Kidney epithelial cell (primary cell): ENCODE measurements around the gene CREG1. TPM values are rescaled to one million over a fixed set of nuclear protein-coding genes. Genes with fewer than 3 reads are reported as not detected.

ENCODE experiments used
- DNase-seq: peaks from one replicate; pipeline ENCODE4 v3.0.0-alpha.2; 2010; ENCODE audit warnings: low read depth
- H3K27me3 ChIP-seq: 2 replicates; pipeline ENCODE4 v1.6.0; 2011; ENCODE audit warnings: low read length; ENCODE audit not compliant: control insufficient read depth, insufficient read depth
- H3K36me3 ChIP-seq: 2 replicates; pipeline ENCODE4 v1.5.1; 2011; ENCODE audit warnings: low read length; ENCODE audit not compliant: control insufficient read depth, insufficient read depth
- H3K4me3 ChIP-seq: 2 replicates; pipeline ENCODE4 v1.5.1; 2011; ENCODE audit warnings: low read depth, mild to moderate bottlenecking, control low read depth, low read length
- CTCF ChIP-seq: IDR thresholded peaks from 2 replicates; pipeline ENCODE4 v1.5.1; 2011; ENCODE audit warnings: mild to moderate bottlenecking, moderate library complexity, low read length, control low read depth, inconsistent platforms; ENCODE audit not compliant: insufficient read depth, poor library complexity, severe bottlenecking
- total RNA-seq: library from RNA; depleted of rRNA; stranded (reverse); fragments of >200 nt; gene quantifications from 2 replicates; pipeline ENCODE4 v1.2.3, GENCODE V29; 2015

The CREG1 gene
- total RNA-seq, 1 donor from 2014 or later, result 57.3 TPM

- Histone ChIP-seq H3K36me3 (no peaks in the 10 kb centered on the region), H3K27me3 (peaks cover 24% of the 10 kb centered on the region), H3K4me3 (no peak overlapping the region)
- TF ChIP-seq CTCF, result no peak
- no peak for DNase-seq
These were observed 49.7 kb downstream of the CREG1 start for GRCh38 chr1:167503626-167504466.

- Histone ChIP-seq H3K27me3 (peaks cover 26% of the 10 kb centered on the region), H3K36me3 (no peaks in the 10 kb centered on the region), H3K4me3 (no peak overlapping the region)
- DNase-seq, result no peak
- no peak for TF ChIP-seq CTCF
These were observed 50.7 kb downstream of the CREG1 start for GRCh38 chr1:167502719-167503462.

GRCh38 chr1:167502192-167502551 lies 51.4 kb downstream of the CREG1 start:
- TF ChIP-seq CTCF, result no peak
- no peaks in the 10 kb centered on the region for H3K36me3 ChIP-seq
- no peak for DNase-seq
- no peak overlapping the region for H3K4me3 ChIP-seq
- peaks cover 27% of the 10 kb centered on the region for H3K27me3 ChIP-seq

- Histone ChIP-seq H3K36me3 (no peaks in the 10 kb centered on the region), H3K4me3 (no peak overlapping the region), H3K27me3 (peaks cover 27% of the 10 kb centered on the region)
- no peak for DNase-seq
- no peak for TF ChIP-seq CTCF
These were observed 51.9 kb downstream of the CREG1 start for GRCh38 chr1:167501515-167502191.

GRCh38 chr1:167500283-167500860 lies 53.2 kb downstream of the CREG1 start:
- no peak for TF ChIP-seq CTCF
- Histone ChIP-seq H3K36me3 (no peaks in the 10 kb centered on the region), H3K4me3 (no peak overlapping the region), H3K27me3 (peaks cover 24% of the 10 kb centered on the region)
- DNase-seq, result no peak
